ENCODE data around the gene C15orf61.

The C15orf61 gene

DNA sequence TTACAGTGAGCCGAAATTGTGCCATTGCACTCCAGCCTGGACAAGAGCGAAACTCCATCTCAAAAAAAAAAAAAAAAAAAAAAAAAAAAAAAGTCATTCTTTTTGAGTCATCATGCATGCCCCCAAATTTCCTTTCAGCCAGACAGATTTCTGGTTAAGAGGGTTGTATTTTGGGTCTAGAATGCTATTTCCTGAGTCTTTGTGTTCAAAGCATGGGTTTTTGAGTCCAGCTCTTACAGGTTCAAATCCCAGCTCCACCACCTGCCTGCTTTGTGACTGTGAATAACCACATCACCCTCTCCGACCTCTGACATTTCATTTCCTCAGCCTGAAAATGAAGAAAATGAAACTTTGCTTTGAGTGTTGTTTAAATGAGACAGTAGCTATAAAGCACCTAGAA, 9.3 kb upstream of the C15orf61 start:
- Histone ChIP-seq H3K27me3 (no peaks in the 10 kb centered on the region), H3K27ac (no peak overlapping the region)
- no peak for TF ChIP-seq Cebpa-rat (IDR thresholded peaks at IDR 0.05)

GRCh38 chr15:67512140-67512539, 8.8 kb upstream of the C15orf61 start:
- Histone ChIP-seq H4K20me1 (no peaks in the 10 kb centered on the region), H3K9ac (no peak overlapping the region), H3K27ac (no peak overlapping the region), H3K27me3 (no peaks in the 10 kb centered on the region), H3K36me3 (peaks cover 0 to 66% (median 49%) of the 10 kb centered on the region in 11 experiments; a peak in 19 of 22 replicates), H3K9me3 (replicated peaks in 1 of 11) (no peaks in the 10 kb centered on the region), H3K4me1 (peaks cover 0 to 11% (median 3%) of the 10 kb centered on the region in 10 experiments; a peak in 15 of 20 replicates), H3K4me2 (no peak overlapping the region), H3K4me3 (no peak overlapping the region)
- no peak for TF ChIP-seq Cebpa-rat (IDR thresholded peaks at IDR 0.05)

More for the DNA sequence above, 9.3 kb upstream of the C15orf61 start:
- peaks cover 0 to 61% (median 47%) of the 10 kb centered on the region in 11 experiments; a peak in 19 of 22 replicates for H3K36me3 ChIP-seq
- H3K4me1 ChIP-seq: peaks cover 0 to 16% (median 8%) of the 10 kb centered on the region in 10 experiments; a peak in 16 of 20 replicates
- no peaks in the 10 kb centered on the region for H3K9me3 ChIP-seq (replicated peaks in 1 of 11)
- H3K9ac ChIP-seq: no peak overlapping the region
- no peaks in the 10 kb centered on the region for H4K20me1 ChIP-seq
- no peak overlapping the region for H3K4me2 ChIP-seq
- H3K4me3 ChIP-seq: no peak overlapping the region

DNA sequence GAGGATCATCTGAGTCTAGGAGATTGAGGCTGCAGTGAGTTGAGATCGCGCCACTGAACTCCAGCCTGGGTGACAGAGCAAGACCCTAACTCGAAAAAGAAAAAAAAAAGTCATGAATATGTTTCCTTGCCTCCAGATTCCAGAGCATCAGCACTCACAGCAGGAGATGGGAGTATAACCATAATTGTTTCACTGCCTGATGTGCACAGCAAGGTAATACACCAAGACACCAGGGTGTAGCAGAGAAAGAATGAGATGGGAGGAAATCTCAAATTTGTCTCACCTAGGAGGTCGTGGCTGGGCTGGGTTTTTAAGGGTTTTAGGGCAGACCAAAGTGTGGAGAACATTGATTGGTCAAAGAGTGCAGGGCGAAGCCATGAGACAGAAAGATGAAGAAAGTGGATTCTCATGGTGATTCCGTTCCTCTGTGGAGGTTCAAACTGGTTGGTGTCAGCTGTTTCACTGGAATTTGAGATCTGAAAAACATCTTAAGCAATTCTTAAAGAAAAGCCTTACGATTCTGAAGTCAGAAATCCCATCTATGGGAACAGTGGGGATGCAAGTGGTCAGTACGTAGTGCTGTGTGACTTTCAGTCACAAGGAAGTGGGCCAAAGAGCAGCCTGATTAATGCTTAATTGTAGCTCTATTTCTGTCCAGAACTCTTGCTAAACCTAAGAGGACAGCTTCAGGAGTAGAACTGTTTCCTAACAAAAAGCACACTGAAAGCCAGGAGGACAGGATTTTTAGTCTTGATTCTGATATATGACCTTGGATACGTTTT, 7.8 kb upstream of the C15orf61 start:
- H3K27me3 ChIP-seq: no peaks in the 10 kb centered on the region
- no peaks in the 10 kb centered on the region for H4K20me1 ChIP-seq
- no peak overlapping the region for H3K4me2 ChIP-seq
- H3K4me3 ChIP-seq: no peak overlapping the region
- TF ChIP-seq Cebpa-rat (IDR thresholded peaks at IDR 0.05): no peak
- H3K4me1 ChIP-seq: 0 out of 20 replicates have a peak, but pooled peaks cover 0 to 5% (median 0%) of the 10 kb centered on the region in 10 experiments
- no peak overlapping the region for H3K9ac ChIP-seq
- H3K9me3 ChIP-seq (replicated peaks in 1 of 11): no peaks in the 10 kb centered on the region
- H3K36me3 ChIP-seq: peaks cover 0 to 74% (median 49%) of the 10 kb centered on the region in 11 experiments; a peak in 19 of 22 replicates
- H3K27ac ChIP-seq: no peak overlapping the region

GRCh38 chr15:67515090-67515489, 5.8 kb upstream of the C15orf61 start:
- Histone ChIP-seq H3K27ac (no peak overlapping the region), H4K20me1 (no peaks in the 10 kb centered on the region; a peak in 1 of 22 replicates), H3K4me1 (peaks cover 0 to 5% (median 1%) of the 10 kb centered on the region in 10 experiments; a peak in 8 of 20 replicates), H3K27me3 (no peaks in the 10 kb centered on the region), H3K4me3 (no peak overlapping the region), H3K9me3 (replicated peaks in 1 of 11) (no peaks in the 10 kb centered on the region), H3K4me2 (no peak overlapping the region), H3K9ac (no peak overlapping the region), H3K36me3 (peaks cover 0 to 74% (median 47%) of the 10 kb centered on the region in 11 experiments; a peak in 19 of 22 replicates)
- TF ChIP-seq Cebpa-rat (IDR thresholded peaks at IDR 0.05): no peak

DNA sequence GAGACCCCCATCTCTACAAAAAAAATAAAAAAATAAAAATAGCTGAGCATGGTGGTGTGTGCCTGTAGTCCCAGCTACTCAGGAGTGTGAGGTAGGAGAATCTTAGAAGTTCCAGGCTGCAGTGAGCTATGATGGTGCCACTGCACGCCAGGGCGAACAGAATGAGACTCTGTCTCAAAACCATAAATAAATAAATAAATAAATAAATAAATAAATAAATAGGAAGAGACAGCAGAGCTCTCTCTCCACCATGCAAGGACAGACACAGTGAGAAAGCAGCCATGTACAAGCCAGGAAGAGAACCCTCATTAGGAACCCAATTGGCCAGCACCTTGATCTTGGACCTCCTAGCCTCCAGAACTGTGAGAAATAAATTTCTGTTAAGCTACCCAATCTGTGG, 5.4 kb upstream of the C15orf61 start:
- H4K20me1 ChIP-seq: no peaks in the 10 kb centered on the region; a peak in 1 of 22 replicates
- peaks cover 0 to 73% (median 46%) of the 10 kb centered on the region in 11 experiments; a peak in 19 of 22 replicates for H3K36me3 ChIP-seq
- no peak for TF ChIP-seq Cebpa-rat (IDR thresholded peaks at IDR 0.05)

GRCh38 chr15:67520321-67521028, 456 bp upstream of the C15orf61 start:
- TF ChIP-seq Cebpa-rat (IDR thresholded peaks at IDR 0.05): no peak
- Histone ChIP-seq H3K9me3 (replicated peaks in 1 of 11) (no peaks in the 10 kb centered on the region), H3K4me3 (peak overlapping the region; percentile 75 to 88 (median 80)), H3K27ac (peak overlapping the region; percentile 78 to 99 (median 97); a peak in 21 of 22 replicates), H3K9ac (peak overlapping the region; percentile 85 to 98 (median 96)), H4K20me1 (peaks cover 0 to 32% (median 0%) of the 10 kb centered on the region in 11 experiments; a peak in 9 of 22 replicates), H3K4me2 (peak overlapping the region; percentile 72 to 98 (median 90)), H3K27me3 (no peaks in the 10 kb centered on the region), H3K36me3 (peaks cover 0 to 24% (median 9%) of the 10 kb centered on the region in 11 experiments; a peak in 9 of 22 replicates), H3K4me1 (peaks cover 17 to 36% (median 26%) of the 10 kb centered on the region in 10 experiments)

More for the DNA sequence above, 5.4 kb upstream of the C15orf61 start:
- H3K4me3 ChIP-seq: no peak overlapping the region
- no peak overlapping the region for H3K4me2 ChIP-seq
- peaks cover 0 to 10% (median 6%) of the 10 kb centered on the region in 10 experiments; a peak in 14 of 20 replicates for H3K4me1 ChIP-seq
- no peaks in the 10 kb centered on the region for H3K27me3 ChIP-seq
- no peak overlapping the region for H3K9ac ChIP-seq
- H3K27ac ChIP-seq: no peak overlapping the region
- no peaks in the 10 kb centered on the region for H3K9me3 ChIP-seq (replicated peaks in 1 of 11)

- Histone ChIP-seq H3K36me3 (peaks cover 0 to 25% (median 10%) of the 10 kb centered on the region in 11 experiments; a peak in 12 of 22 replicates), H3K27ac (peak overlapping the region; percentile 78 to 99 (median 97)), H3K4me3 (peak overlapping the region; percentile 75 to 88 (median 80)), H3K9me3 (replicated peaks in 1 of 11) (no peaks in the 10 kb centered on the region), H4K20me1 (peaks cover 0 to 37% (median 0%) of the 10 kb centered on the region in 11 experiments; a peak in 9 of 22 replicates), H3K27me3 (no peaks in the 10 kb centered on the region), H3K4me2 (peak overlapping the region; percentile 72 to 98 (median 90)), H3K4me1 (peaks cover 17 to 36% (median 26%) of the 10 kb centered on the region in 10 experiments), H3K9ac (peak overlapping the region; percentile 85 to 98 (median 96))
- peak in 6 of 11 experiments; percentile 12 to 84 (median 69); a peak in 11 of 22 replicates for TF ChIP-seq Cebpa-rat (IDR thresholded peaks at IDR 0.05)
These were observed 1.0 kb downstream of the C15orf61 start for GRCh38 chr15:67521783-67522568.

DNA sequence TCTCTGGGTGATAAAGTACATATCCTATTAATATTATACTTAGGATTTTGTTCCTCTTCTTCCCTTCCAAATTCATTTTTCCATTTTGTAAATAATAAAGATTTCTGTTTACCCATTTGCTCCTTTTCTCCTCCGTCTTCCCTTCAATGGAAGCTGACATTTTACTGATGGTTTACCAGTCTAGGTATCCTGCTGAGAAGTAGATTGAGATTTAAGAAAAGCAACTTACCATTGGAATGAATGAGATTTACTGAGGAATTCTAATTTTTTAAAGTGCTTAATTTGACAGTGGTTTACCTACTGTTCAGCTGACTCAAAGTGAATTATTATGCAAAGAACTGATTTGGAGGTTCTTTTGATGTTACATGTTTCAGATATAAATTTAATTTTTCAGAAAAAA, 2.4 kb downstream of the C15orf61 start:
- peak overlapping the region in 8 of 10 experiments; percentile 75 to 88 (median 80); a peak in 8 of 20 replicates for H3K4me3 ChIP-seq
- peaks cover 17 to 36% (median 26%) of the 10 kb centered on the region in 10 experiments for H3K4me1 ChIP-seq
- peak overlapping the region in 2 of 11 experiments; percentile 93 to 99; a peak in 4 of 22 replicates for H3K27ac ChIP-seq
- peaks cover 0 to 31% (median 24%) of the 10 kb centered on the region in 11 experiments; a peak in 14 of 22 replicates for H3K36me3 ChIP-seq
- peaks cover 0 to 37% (median 0%) of the 10 kb centered on the region in 11 experiments; a peak in 9 of 22 replicates for H4K20me1 ChIP-seq
- H3K9ac ChIP-seq: peak overlapping the region in 6 of 11 experiments; percentile 88 to 98 (median 96); a peak in 11 of 22 replicates
- H3K4me2 ChIP-seq: peak overlapping the region; percentile 72 to 98 (median 90); a peak in 19 of 22 replicates
- no peaks in the 10 kb centered on the region for H3K9me3 ChIP-seq (replicated peaks in 1 of 11)
- H3K27me3 ChIP-seq: no peaks in the 10 kb centered on the region
- no peak for TF ChIP-seq Cebpa-rat (IDR thresholded peaks at IDR 0.05)
